ENCODE measurements around the gene COL19A1. TPM values are rescaled to one million over a fixed set of nuclear protein-coding genes. Genes with fewer than 3 reads are reported as not detected.

The COL19A1 gene
- total RNA-seq, 3 donors from 2014 or later, result 0.15 to 0.66 TPM; not detected in 1

DNA sequence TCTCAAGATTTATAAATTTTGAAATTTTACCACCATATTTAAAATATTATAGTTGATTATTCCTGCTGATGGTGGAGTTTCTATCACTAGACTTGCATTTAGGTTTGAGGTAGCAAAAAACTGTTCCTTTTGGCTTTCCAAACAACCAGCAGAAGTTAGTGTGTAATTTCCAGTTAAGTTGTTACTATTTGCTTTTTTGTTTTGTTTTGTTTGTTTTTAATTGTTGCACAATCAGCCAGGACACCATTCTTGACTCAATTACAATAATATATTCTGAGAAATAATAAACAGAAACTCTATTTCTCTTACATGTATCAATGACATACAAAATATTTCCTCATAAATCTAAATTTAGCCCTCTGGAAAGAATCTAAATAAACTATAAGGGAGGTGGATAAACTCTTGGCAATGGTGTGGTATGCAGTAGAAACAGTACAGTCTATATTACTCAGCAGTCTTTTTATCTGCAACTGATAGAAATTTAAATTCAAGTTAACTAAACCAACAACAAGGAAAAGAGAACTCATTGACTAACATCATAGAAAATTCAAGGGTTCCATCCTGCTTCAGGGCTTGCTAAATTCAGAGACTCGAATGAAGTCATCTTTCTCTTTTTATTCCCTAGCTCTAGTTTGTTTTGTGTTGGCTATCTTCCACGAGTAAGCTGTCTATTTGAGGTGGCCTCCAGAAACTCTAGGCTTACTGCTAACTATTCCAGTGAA, 19.4 kb upstream of the COL19A1 start:
- Histone ChIP-seq H3K36me3 (no peaks in the 10 kb centered on the region), H3K27me3 (peaks cover 0 to 4% of the 10 kb centered on the region in 2 donors), H3K27ac (no peak overlapping the region), H3K4me1 (no peaks in the 10 kb centered on the region), H3K9me3 (no peaks in the 10 kb centered on the region), H3K4me3 (no peak overlapping the region)
- DNase-seq (ENCODE audit: low spot score in 2 of 2), result no peak
- TF ChIP-seq POLR2A (IDR thresholded peaks at IDR 0.05) (no peak), POLR2AphosphoS5 (IDR thresholded peaks at IDR 0.05) (no peak)
- TF ChIP-seq, protein P1, sequence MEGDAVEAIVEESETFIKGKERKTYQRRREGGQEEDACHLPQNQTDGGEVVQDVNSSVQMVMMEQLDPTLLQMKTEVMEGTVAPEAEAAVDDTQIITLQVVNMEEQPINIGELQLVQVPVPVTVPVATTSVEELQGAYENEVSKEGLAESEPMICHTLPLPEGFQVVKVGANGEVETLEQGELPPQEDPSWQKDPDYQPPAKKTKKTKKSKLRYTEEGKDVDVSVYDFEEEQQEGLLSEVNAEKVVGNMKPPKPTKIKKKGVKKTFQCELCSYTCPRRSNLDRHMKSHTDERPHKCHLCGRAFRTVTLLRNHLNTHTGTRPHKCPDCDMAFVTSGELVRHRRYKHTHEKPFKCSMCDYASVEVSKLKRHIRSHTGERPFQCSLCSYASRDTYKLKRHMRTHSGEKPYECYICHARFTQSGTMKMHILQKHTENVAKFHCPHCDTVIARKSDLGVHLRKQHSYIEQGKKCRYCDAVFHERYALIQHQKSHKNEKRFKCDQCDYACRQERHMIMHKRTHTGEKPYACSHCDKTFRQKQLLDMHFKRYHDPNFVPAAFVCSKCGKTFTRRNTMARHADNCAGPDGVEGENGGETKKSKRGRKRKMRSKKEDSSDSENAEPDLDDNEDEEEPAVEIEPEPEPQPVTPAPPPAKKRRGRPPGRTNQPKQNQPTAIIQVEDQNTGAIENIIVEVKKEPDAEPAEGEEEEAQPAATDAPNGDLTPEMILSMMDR (IDR thresholded peaks at IDR 0.05), result no peak
- intact Hi-C loops (cut with DNase I; ENCODE audit: low total_unique reads), result no loop called here

DNA sequence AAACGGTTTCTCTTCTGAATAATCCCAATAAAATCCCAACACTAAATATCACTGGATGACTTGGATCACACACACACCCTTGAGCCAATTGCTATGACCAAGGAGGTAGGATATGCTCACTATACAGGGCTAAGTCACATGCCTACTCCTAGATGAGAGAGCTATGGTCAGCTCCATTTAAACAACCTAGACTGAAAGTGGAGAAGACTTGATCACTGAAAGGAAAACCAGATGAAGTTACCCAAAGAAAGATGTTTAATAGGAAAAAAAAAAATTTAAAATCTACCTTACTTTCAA, 18.9 kb upstream of the COL19A1 start:
- no peak overlapping the region for H3K4me3 ChIP-seq
- TF ChIP-seq POLR2AphosphoS5 (IDR thresholded peaks at IDR 0.05), result no peak
- TF ChIP-seq POLR2A (IDR thresholded peaks at IDR 0.05), result no peak
- TF ChIP-seq, protein P1 (IDR thresholded peaks at IDR 0.05), result no peak
- no peak for DNase-seq (ENCODE audit: low spot score in 2 of 2)
- H3K36me3 ChIP-seq, result no peaks in the 10 kb centered on the region
- H3K9me3 ChIP-seq, result no peaks in the 10 kb centered on the region
- H3K27me3 ChIP-seq, result peaks cover 0 to 4% of the 10 kb centered on the region in 2 donors
- H3K27ac ChIP-seq, result no peak overlapping the region
- H3K4me1 ChIP-seq, result no peaks in the 10 kb centered on the region
- intact Hi-C loops (cut with DNase I; ENCODE audit: low total_unique reads), result no loop called here

GRCh38 chr6:69848552-69848951, 17.8 kb upstream of the COL19A1 start:
- DNase-seq (ENCODE audit: low spot score in 2 of 2), result no peak
- Histone ChIP-seq H3K4me1 (no peaks in the 10 kb centered on the region), H3K27me3 (no peaks in the 10 kb centered on the region), H3K27ac (no peak overlapping the region), H3K9me3 (no peaks in the 10 kb centered on the region), H3K4me3 (no peak overlapping the region), H3K36me3 (no peaks in the 10 kb centered on the region)
- intact Hi-C loops (cut with DNase I; ENCODE audit: low total_unique reads), result no loop called here
- TF ChIP-seq POLR2A (IDR thresholded peaks at IDR 0.05), result no peak
- TF ChIP-seq, protein P1 (IDR thresholded peaks at IDR 0.05), result no peak
- TF ChIP-seq POLR2AphosphoS5 (IDR thresholded peaks at IDR 0.05), result no peak

GRCh38 chr6:69852706-69853105, 13.7 kb upstream of the COL19A1 start:
- no peaks in the 10 kb centered on the region for H3K27me3 ChIP-seq
- intact Hi-C loops (cut with DNase I; ENCODE audit: low total_unique reads), result no loop called here
- DNase-seq (ENCODE audit: low spot score in 2 of 2), result no peak
- no peaks in the 10 kb centered on the region for H3K4me1 ChIP-seq
- no peak for TF ChIP-seq POLR2A (IDR thresholded peaks at IDR 0.05)
- TF ChIP-seq, protein P1 (IDR thresholded peaks at IDR 0.05), result no peak
- no peak for TF ChIP-seq POLR2AphosphoS5 (IDR thresholded peaks at IDR 0.05)
- H3K4me3 ChIP-seq, result no peak overlapping the region
- H3K9me3 ChIP-seq, result no peaks in the 10 kb centered on the region
- no peak overlapping the region for H3K27ac ChIP-seq
- H3K36me3 ChIP-seq, result no peaks in the 10 kb centered on the region

DNA sequence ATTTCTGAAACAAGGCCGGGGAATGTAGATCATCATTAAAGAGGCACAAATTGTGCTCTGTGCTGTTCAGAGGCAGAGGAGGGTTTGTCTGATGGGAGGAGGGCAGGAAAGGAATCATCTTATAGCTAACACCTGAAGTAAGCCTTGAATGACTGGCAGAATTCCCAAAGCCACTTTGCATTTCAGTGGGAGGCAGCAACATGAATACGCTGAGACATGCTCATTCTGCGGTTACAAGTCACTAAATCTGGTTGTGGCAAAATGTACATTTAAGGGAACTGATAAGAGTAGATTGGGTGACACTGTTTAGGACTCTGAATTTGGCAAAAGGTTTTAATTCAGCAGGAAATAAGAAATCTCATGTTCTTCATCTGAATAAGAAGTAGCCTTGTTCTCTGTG, 4.4 kb upstream of the COL19A1 start:
- no peak for TF ChIP-seq POLR2AphosphoS5 (IDR thresholded peaks at IDR 0.05)
- TF ChIP-seq, protein P1 (IDR thresholded peaks at IDR 0.05), result no peak
- no peak for TF ChIP-seq POLR2A (IDR thresholded peaks at IDR 0.05)
- no peak overlapping the region for H3K27ac ChIP-seq
- H3K27me3 ChIP-seq, result no peaks in the 10 kb centered on the region
- H3K4me3 ChIP-seq, result no peak overlapping the region
- DNase-seq (ENCODE audit: low spot score in 2 of 2), result no peak
- no peaks in the 10 kb centered on the region for H3K4me1 ChIP-seq
- no peaks in the 10 kb centered on the region for H3K36me3 ChIP-seq
- H3K9me3 ChIP-seq, result no peaks in the 10 kb centered on the region
- intact Hi-C loops (cut with DNase I; ENCODE audit: low total_unique reads), result no loop called here

Measured in breast epithelium (tissue), 4 donors.